Measurements from ENCODE around the gene RBPMS2. TPM values are rescaled to one million over a fixed set of nuclear protein-coding genes. Genes with fewer than 3 reads are reported as not detected.

Gene RBPMS2
- total and polyA plus RNA-seq, 2 of the 4 experiments (the other 2 are of a cell fraction), result 2.8 TPM; not detected in 1

DNA sequence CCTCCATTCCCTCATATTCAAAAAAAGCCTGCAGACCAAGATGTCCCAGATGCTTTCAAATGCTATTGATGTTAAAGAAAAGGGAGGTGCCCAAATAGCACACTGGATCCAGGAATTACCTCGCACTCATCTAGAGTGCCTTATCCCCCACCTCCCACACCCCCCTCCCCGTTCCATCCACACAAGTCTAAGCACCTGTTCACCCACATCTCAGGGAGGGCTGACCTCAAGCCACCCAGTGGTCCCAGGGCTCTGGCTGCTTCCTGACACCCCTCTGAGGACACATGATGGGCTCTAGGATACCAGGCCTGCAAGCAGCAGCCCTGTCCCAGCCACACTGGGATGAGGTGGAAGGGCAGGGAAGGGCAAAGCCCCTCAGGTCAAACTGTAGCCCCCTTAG is 4.8 kb downstream of the RBPMS2 start:
- no peak overlapping the region for H3K23ac ChIP-seq (ENCODE audit: low read depth, low read length)
- ChIA-PET POLR2A (ENCODE audit: unreplicated experiment) (no interaction called here), CTCF (no interaction called here)
- no peak overlapping the region for H2BK120ac ChIP-seq (ENCODE audit: low read depth, low read length)
- no peaks in the 10 kb centered on the region; the same call in 1 of the 2 replicates for H3K4me1 ChIP-seq (ENCODE audit: control insufficient read depth, insufficient read depth, low read length)
- peaks cover 0 to 10% of the 10 kb centered on the region in 2 experiments; a peak in 1 of 4 replicates for H3K79me1 ChIP-seq (ENCODE audit: low read depth in 1 of 2, low read length in 2 of 2)
- WGBS, 2 experiments (ENCODE audit: extremely low coverage in 2 of 2, insufficient read length in 1 of 2), result no CpG with 5 or more reads among the region's 2 CpGs
- dilution Hi-C loops (cut with HindIII; ENCODE audit: low sequenced_read_pairs, unreplicated experiment) (no loop called here), in situ Hi-C loops (cut with MboI; ENCODE audit: low sequenced_read_pairs) (no loop called here), intact Hi-C loops (cut with micrococcal nuclease) (no loop called here)
- peaks cover 10% of the 10 kb centered on the region; the same call in 1 of the 2 replicates for H3K27me3 ChIP-seq (ENCODE audit: control insufficient read depth, insufficient read depth, low read length)
- H3K56ac ChIP-seq (ENCODE audit: extremely low read depth, insufficient read depth, low read length), result no peak overlapping the region
- no peak overlapping the region for H3K27ac ChIP-seq (ENCODE audit: insufficient read depth, low read length)
- no TSS peak for BruUV-seq (replicated peaks)
- no peak overlapping the region for H2BK15ac ChIP-seq (ENCODE audit: low read depth, low read length)
- ATAC-seq (ENCODE audit: low read depth) (no peak), DNase-seq (no peak)
- TF ChIP-seq SMC3 (IDR thresholded peaks at IDR 0.05; ENCODE audit: low read depth, low read length) (no peak), RCOR1 (IDR thresholded peaks at IDR 0.05; ENCODE audit: insufficient replicate concordance, low read length) (no peak), MXI1 (IDR thresholded peaks at IDR 0.05; ENCODE audit: borderline replicate concordance, low read depth, low read length) (no peak), RFX5 (IDR thresholded peaks at IDR 0.05; ENCODE audit: low read depth, low read length) (no peak), MAFK (IDR thresholded peaks at IDR 0.05; ENCODE audit: low read depth, low read length) (no peak), CEBPB (IDR thresholded peaks at IDR 0.05; ENCODE audit: low read depth, low read length) (no peak), BHLHE40 (IDR thresholded peaks at IDR 0.05; ENCODE audit: low read depth, low read length) (no peak), NFE2L2 (IDR thresholded peaks at IDR 0.05; ENCODE audit: low read depth, low read length) (no peak), RAD21 (IDR thresholded peaks at IDR 0.05; ENCODE audit: low read length) (no peak), MAZ (IDR thresholded peaks at IDR 0.05; ENCODE audit: borderline replicate concordance, low read depth, low read length) (no peak), USF2 (IDR thresholded peaks at IDR 0.05; ENCODE audit: low read depth, low read length) (no peak), CHD1 (IDR thresholded peaks at IDR 0.05; ENCODE audit: low read depth, low read length) (no peak), FOS (IDR thresholded peaks at IDR 0.05; ENCODE audit: low read depth, low read length) (no peak), POLR2A (IDR thresholded peaks at IDR 0.05; ENCODE audit: low read depth, low read length) (no peak)
- TF ChIP-seq, protein P1, sequence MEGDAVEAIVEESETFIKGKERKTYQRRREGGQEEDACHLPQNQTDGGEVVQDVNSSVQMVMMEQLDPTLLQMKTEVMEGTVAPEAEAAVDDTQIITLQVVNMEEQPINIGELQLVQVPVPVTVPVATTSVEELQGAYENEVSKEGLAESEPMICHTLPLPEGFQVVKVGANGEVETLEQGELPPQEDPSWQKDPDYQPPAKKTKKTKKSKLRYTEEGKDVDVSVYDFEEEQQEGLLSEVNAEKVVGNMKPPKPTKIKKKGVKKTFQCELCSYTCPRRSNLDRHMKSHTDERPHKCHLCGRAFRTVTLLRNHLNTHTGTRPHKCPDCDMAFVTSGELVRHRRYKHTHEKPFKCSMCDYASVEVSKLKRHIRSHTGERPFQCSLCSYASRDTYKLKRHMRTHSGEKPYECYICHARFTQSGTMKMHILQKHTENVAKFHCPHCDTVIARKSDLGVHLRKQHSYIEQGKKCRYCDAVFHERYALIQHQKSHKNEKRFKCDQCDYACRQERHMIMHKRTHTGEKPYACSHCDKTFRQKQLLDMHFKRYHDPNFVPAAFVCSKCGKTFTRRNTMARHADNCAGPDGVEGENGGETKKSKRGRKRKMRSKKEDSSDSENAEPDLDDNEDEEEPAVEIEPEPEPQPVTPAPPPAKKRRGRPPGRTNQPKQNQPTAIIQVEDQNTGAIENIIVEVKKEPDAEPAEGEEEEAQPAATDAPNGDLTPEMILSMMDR (conservative IDR thresholded peaks at IDR 0.05; ENCODE audit: low read depth, low read length), result no peak
- TF ChIP-seq, protein P2, sequence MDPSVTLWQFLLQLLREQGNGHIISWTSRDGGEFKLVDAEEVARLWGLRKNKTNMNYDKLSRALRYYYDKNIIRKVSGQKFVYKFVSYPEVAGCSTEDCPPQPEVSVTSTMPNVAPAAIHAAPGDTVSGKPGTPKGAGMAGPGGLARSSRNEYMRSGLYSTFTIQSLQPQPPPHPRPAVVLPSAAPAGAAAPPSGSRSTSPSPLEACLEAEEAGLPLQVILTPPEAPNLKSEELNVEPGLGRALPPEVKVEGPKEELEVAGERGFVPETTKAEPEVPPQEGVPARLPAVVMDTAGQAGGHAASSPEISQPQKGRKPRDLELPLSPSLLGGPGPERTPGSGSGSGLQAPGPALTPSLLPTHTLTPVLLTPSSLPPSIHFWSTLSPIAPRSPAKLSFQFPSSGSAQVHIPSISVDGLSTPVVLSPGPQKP (IDR thresholded peaks at IDR 0.05; ENCODE audit: borderline replicate concordance, low read depth, low read length), result no peak
- no peak overlapping the region for H3K4me3 ChIP-seq (ENCODE audit: insufficient read depth, low read depth, low read length)
- no peak overlapping the region for H4K8ac ChIP-seq (ENCODE audit: low read depth in 2 of 2, low read length in 2 of 2)
- H2AFZ ChIP-seq (replicated peaks; ENCODE audit: low read length, poor library complexity), result no peak overlapping the region
- no peak overlapping the region for H2AK5ac ChIP-seq (ENCODE audit: low read depth, low read length)
- no peaks in the 10 kb centered on the region for H3K36me3 ChIP-seq (ENCODE audit: control insufficient read depth, insufficient read depth, low read length)
- no peaks in the 10 kb centered on the region; the same call in 1 of the 2 replicates for H3K9me1 ChIP-seq (ENCODE audit: insufficient read depth, low read length)
- no peak overlapping the region for H4K5ac ChIP-seq (ENCODE audit: low read depth, low read length)
- H3K4ac ChIP-seq (ENCODE audit: low read depth, low read length), result no peak overlapping the region
- no peaks in the 10 kb centered on the region for H4K20me1 ChIP-seq (ENCODE audit: insufficient read depth, low read length)
- no peak overlapping the region for H3K14ac ChIP-seq (replicated peaks; ENCODE audit: low read depth, low read length)
- no peak overlapping the region for H4K91ac ChIP-seq (ENCODE audit: insufficient read depth, low read depth, low read length)
- H2BK5ac ChIP-seq (ENCODE audit: low read depth, low read length, poor library complexity, severe bottlenecking), result no peak overlapping the region
- H3K4me2 ChIP-seq (ENCODE audit: low read depth, low read length), result no peak overlapping the region
- no peak overlapping the region for H2AK9ac ChIP-seq (replicated peaks; ENCODE audit: low read depth, low read length, poor library complexity)
- no peaks in the 10 kb centered on the region for H3K9me3 ChIP-seq (ENCODE audit: control insufficient read depth, insufficient read depth, low read length)
- H3K9ac ChIP-seq (ENCODE audit: low read depth, low read length), result no peak overlapping the region
- H2BK20ac ChIP-seq (ENCODE audit: low read depth, low read length), result no peak overlapping the region
- no peak overlapping the region for H3K18ac ChIP-seq (ENCODE audit: low read depth, low read length)

Measured in IMR-90 (cell line).